Breast epithelium (tissue), 4 donors: ENCODE results near the gene CYP21A2. TPM values are rescaled to one million over a fixed set of nuclear protein-coding genes. Genes with fewer than 3 reads are reported as not detected.

Experiments used
- DNase-seq, 2 donors: peaks; one replicate each; pipeline ENCODE4 v3.0.0-alpha.2; 2019; ENCODE audit warnings: low spot score in 2 of 2
- H3K27ac ChIP-seq, 2 donors: fragments of 200-600 bp; sonication (generic) in 1 of 2; one replicate each; pipeline ENCODE4 v1.5.1; 2016 to 2019; ENCODE audit warnings: mild to moderate bottlenecking in 1 of 2
- H3K27me3 ChIP-seq, 2 donors: fragments of 200-600 bp; sonication (generic) in 1 of 2; one replicate each; pipeline versions ENCODE4 v1.5.1 to v1.6.0; 2017 to 2019; ENCODE audit warnings: control low read depth in 1 of 2, mild to moderate bottlenecking in 1 of 2
- H3K36me3 ChIP-seq: fragments of 200-600 bp; one replicate; pipeline ENCODE4 v1.5.1; 2019
- H3K4me1 ChIP-seq, 2 donors: fragments of 200-600 bp; sonication (generic); one replicate each; pipeline ENCODE4 v1.5.1; 2016 to 2019; ENCODE audit warnings: control low read depth in 1 of 2
- H3K4me3 ChIP-seq, 3 donors: fragments of 200-600 bp; sonication (generic); 1 replicate in 2 of 3; 2 replicates in 1 of 3; pipeline ENCODE4 v1.5.1; 2016 to 2019; ENCODE audit warnings: mild to moderate bottlenecking in 3 of 3, moderate library complexity in 2 of 3
- H3K9me3 ChIP-seq, 2 donors: fragments of 200-600 bp; sonication (generic) in 1 of 2; one replicate each; pipeline ENCODE4 v1.5.1; 2016 to 2019; ENCODE audit warnings: control low read depth in 1 of 2
- CTCF ChIP-seq, 3 donors: fragments of 450-650 bp; IDR thresholded peaks; one replicate each; pipeline ENCODE4 v1.5.1; 2016 to 2017; ENCODE audit warnings: antibody characterized with exemption in 3 of 3, mild to moderate bottlenecking in 3 of 3, moderate library complexity in 3 of 3
- POLR2A ChIP-seq: fragments of 450-650 bp; IDR thresholded peaks from one replicate; pipeline ENCODE4 v1.6.1; 2016; ENCODE audit warnings: antibody characterized with exemption, mild to moderate bottlenecking, moderate library complexity
- POLR2AphosphoS5 ChIP-seq, 3 donors: sonication (generic); formaldehyde crosslinking; IDR thresholded peaks; one replicate each; pipeline ENCODE4 v1.6.1; 2017; ENCODE audit warnings: antibody characterized with exemption in 3 of 3
- intact Hi-C: fragments of 100-400 bp; cut with DNase I; formaldehyde crosslinking; loops from one replicate; pipeline ENCODE4 v1.15.1; 2023; ENCODE audit warnings: low total_unique reads
- total RNA-seq, 3 donors: library from RNA; depleted of rRNA; stranded (reverse); fragments of >200 nt; gene quantifications; one replicate each; pipeline ENCODE4 v1.1.0, GENCODE V29; 2016

The CYP21A2 gene
- total RNA-seq, 3 donors from 2014 or later: 1.6 to 14.1 TPM; not detected in 1

- Histone ChIP-seq H3K36me3 (no peaks in the 10 kb centered on the region), H3K27me3 (no peaks in the 10 kb centered on the region), H3K9me3 (no peaks in the 10 kb centered on the region), H3K27ac (peak overlapping the region in 1 of 2 donors; percentile 38), H3K4me1 (no peaks in the 10 kb centered on the region), H3K4me3 (no peak overlapping the region)
- intact Hi-C loops: no loop called here
- no peak for TF ChIP-seq CTCF (IDR thresholded peaks at IDR 0.05)
- TF ChIP-seq POLR2A: no peak
- no peak for TF ChIP-seq POLR2AphosphoS5 (IDR thresholded peaks at IDR 0.05)
- DNase-seq: no peak
Measured at GRCh38 chr6:32073613-32074012, 35.4 kb downstream of the CYP21A2 start.

GRCh38 chr6:32074996-32075532, 36.8 kb downstream of the CYP21A2 start:
- intact Hi-C loops: no loop called here
- no peak for DNase-seq
- Histone ChIP-seq H3K27me3 (no peaks in the 10 kb centered on the region), H3K4me3 (no peak overlapping the region), H3K4me1 (no peaks in the 10 kb centered on the region), H3K27ac (no peak overlapping the region), H3K9me3 (no peaks in the 10 kb centered on the region), H3K36me3 (no peaks in the 10 kb centered on the region)
- TF ChIP-seq POLR2AphosphoS5 (IDR thresholded peaks at IDR 0.05): no peak
- TF ChIP-seq CTCF (IDR thresholded peaks at IDR 0.05): no peak
- TF ChIP-seq POLR2A: no peak

- Histone ChIP-seq H3K9me3 (no peaks in the 10 kb centered on the region), H3K27ac (peak overlapping the region in 1 of 2 donors; percentile 14), H3K36me3 (no peaks in the 10 kb centered on the region), H3K4me3 (no peak overlapping the region), H3K27me3 (no peaks in the 10 kb centered on the region), H3K4me1 (no peaks in the 10 kb centered on the region)
- intact Hi-C loops: no loop called here
- no peak for DNase-seq
- TF ChIP-seq POLR2AphosphoS5 (IDR thresholded peaks at IDR 0.05): no peak
- TF ChIP-seq POLR2A: no peak
- no peak for TF ChIP-seq CTCF (IDR thresholded peaks at IDR 0.05)
Measured at GRCh38 chr6:32075781-32076180, 37.6 kb downstream of the CYP21A2 start.

- Histone ChIP-seq H3K27me3 (no peaks in the 10 kb centered on the region), H3K27ac (peak overlapping the region in 1 of 2 donors; percentile 14), H3K4me3 (no peak overlapping the region), H3K36me3 (no peaks in the 10 kb centered on the region), H3K4me1 (no peaks in the 10 kb centered on the region), H3K9me3 (no peaks in the 10 kb centered on the region)
- DNase-seq: peak in 1 of 2 donors; percentile 35
- TF ChIP-seq CTCF (IDR thresholded peaks at IDR 0.05): no peak
- peak in 2 of 3 donors; percentile 46 to 51 for TF ChIP-seq POLR2AphosphoS5 (IDR thresholded peaks at IDR 0.05)
- no peak for TF ChIP-seq POLR2A
- intact Hi-C loops: no loop called here
Measured at GRCh38 chr6:32076321-32076809, 38.1 kb downstream of the CYP21A2 start.

- intact Hi-C loops: no loop called here
- Histone ChIP-seq H3K4me3 (no peak overlapping the region), H3K9me3 (no peaks in the 10 kb centered on the region), H3K27ac (peak overlapping the region; percentile 48 to 80), H3K4me1 (no peaks in the 10 kb centered on the region), H3K27me3 (no peaks in the 10 kb centered on the region), H3K36me3 (no peaks in the 10 kb centered on the region)
- no peak for TF ChIP-seq CTCF (IDR thresholded peaks at IDR 0.05)
- TF ChIP-seq POLR2A: no peak
- no peak for TF ChIP-seq POLR2AphosphoS5 (IDR thresholded peaks at IDR 0.05)
- DNase-seq: no peak
Measured at GRCh38 chr6:32079566-32080290, 41.5 kb downstream of the CYP21A2 start.
